ENCODE data around the gene RIPPLY2. TPM values are rescaled to one million over a fixed set of nuclear protein-coding genes. Genes with fewer than 3 reads are reported as not detected.
A peak's percentile ranks its signal among the peaks of the same experiment; 100 is the strongest.

The RIPPLY2 gene
- total and polyA plus RNA-seq, 9 of the 15 experiments (the other 6 are each of a cell fraction or from before 2014, with no cell fraction given): not detected

- peak; percentile 55; the same call in 1 of the 2 replicates for TF ChIP-seq MITF (IDR thresholded peaks at IDR 0.05)
- peak; percentile 83 for TF ChIP-seq ZNF311 (CRISPR knock-in tag; IDR thresholded peaks at IDR 0.05)
- no peak for TF ChIP-seq EHMT2 (IDR thresholded peaks at IDR 0.05)
- no peak for TF ChIP-seq ZBTB43 (CRISPR knock-in tag; IDR thresholded peaks at IDR 0.05)
- no peak for TF ChIP-seq ETS2 (tag; IDR thresholded peaks at IDR 0.05; ENCODE audit: borderline replicate concordance, poor library complexity, severe bottlenecking)
- 0 out of 2 replicates have a peak, but pooled peaks have one; percentile 15 for TF ChIP-seq NCOA1 (IDR thresholded peaks at IDR 0.05; ENCODE audit: low read depth)
- TF ChIP-seq SREBF2 (CRISPR knock-in tag; IDR thresholded peaks at IDR 0.05): no peak
- no peak for TF ChIP-seq CSDE1 (IDR thresholded peaks at IDR 0.05)
- TF ChIP-seq CBX3 (IDR thresholded peaks at IDR 0.05; ENCODE audit: borderline replicate concordance in 1 of 2, low read length in 2 of 2): peak in 1 of 2 experiments; percentile 98; a peak in 2 of 3 replicates
- TF ChIP-seq ZNF263 (CRISPR knock-in tag; IDR thresholded peaks at IDR 0.05; ENCODE audit: borderline replicate concordance): no peak
- TF ChIP-seq, protein P1, sequence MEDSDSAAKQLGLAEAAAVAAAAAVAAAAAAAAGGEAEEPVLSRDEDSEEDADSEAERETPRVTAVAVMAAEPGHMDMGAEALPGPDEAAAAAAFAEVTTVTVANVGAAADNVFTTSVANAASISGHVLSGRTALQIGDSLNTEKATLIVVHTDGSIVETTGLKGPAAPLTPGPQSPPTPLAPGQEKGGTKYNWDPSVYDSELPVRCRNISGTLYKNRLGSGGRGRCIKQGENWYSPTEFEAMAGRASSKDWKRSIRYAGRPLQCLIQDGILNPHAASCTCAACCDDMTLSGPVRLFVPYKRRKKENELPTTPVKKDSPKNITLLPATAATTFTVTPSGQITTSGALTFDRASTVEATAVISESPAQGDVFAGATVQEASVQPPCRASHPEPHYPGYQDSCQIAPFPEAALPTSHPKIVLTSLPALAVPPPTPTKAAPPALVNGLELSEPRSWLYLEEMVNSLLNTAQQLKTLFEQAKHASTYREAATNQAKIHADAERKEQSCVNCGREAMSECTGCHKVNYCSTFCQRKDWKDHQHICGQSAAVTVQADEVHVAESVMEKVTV (CRISPR knock-in tag; IDR thresholded peaks at IDR 0.05): no peak
- no peak for TF ChIP-seq HDAC1 (IDR thresholded peaks at IDR 0.05)
- TF ChIP-seq RAD51 (IDR thresholded peaks at IDR 0.05; ENCODE audit: borderline replicate concordance, low read depth): peak; percentile 17; the same call in 1 of the 2 replicates
- no peak for TF ChIP-seq ZNF75A (CRISPR knock-in tag; IDR thresholded peaks at IDR 0.05)
- no peak for TF ChIP-seq POLR3G (IDR thresholded peaks at IDR 0.05; ENCODE audit: extremely low read depth, insufficient read length, insufficient replicate concordance)
- TF ChIP-seq ZBTB9 (CRISPR knock-in tag; IDR thresholded peaks at IDR 0.05): no peak
- no peak for TF ChIP-seq RBM25 (IDR thresholded peaks at IDR 0.05; ENCODE audit: low read depth, low read length, severe bottlenecking)
- TF ChIP-seq ZNF224 (CRISPR knock-in tag; IDR thresholded peaks at IDR 0.05): no peak
- TF ChIP-seq SRSF1 (IDR thresholded peaks at IDR 0.05; ENCODE audit: low read depth, low read length): no peak
Observed at GRCh38 chr6:83867527-83868161, 14.5 kb downstream of the RIPPLY2 start (continued).
